ENCODE measurements around the gene AMELX. TPM values are rescaled to one million over a fixed set of nuclear protein-coding genes. Genes with fewer than 3 reads are reported as not detected.

AMELX gene
- total RNA-seq, 1 donor from 2014 or later: not detected

GRCh38 chrX:11269006-11269405, 24.2 kb upstream of the AMELX start:
- Histone ChIP-seq H3K4me1 (no peaks in the 10 kb centered on the region), H3K4me3 (no peak overlapping the region), H3K9me3 (no peaks in the 10 kb centered on the region), H3K27ac (no peak overlapping the region), H3K36me3 (no peaks in the 10 kb centered on the region), H3K27me3 (no peaks in the 10 kb centered on the region)
- no peak for TF ChIP-seq CTCF (IDR thresholded peaks at IDR 0.05)
- ATAC-seq (peak; percentile 45), DNase-seq (no peak)
- intact Hi-C loops (cut with DNase I): no loop called here

- DNase-seq (no peak), ATAC-seq (no peak)
- Histone ChIP-seq H3K4me3 (no peak overlapping the region), H3K4me1 (no peaks in the 10 kb centered on the region), H3K9me3 (no peaks in the 10 kb centered on the region), H3K27ac (no peak overlapping the region), H3K36me3 (no peaks in the 10 kb centered on the region), H3K27me3 (no peaks in the 10 kb centered on the region)
- TF ChIP-seq CTCF (IDR thresholded peaks at IDR 0.05): no peak
- intact Hi-C loops (cut with DNase I): no loop called here
Observed at GRCh38 chrX:11269996-11270395, 23.2 kb upstream of the AMELX start.

GRCh38 chrX:11272290-11272689, 20.9 kb upstream of the AMELX start:
- Histone ChIP-seq H3K36me3 (no peaks in the 10 kb centered on the region), H3K4me1 (no peaks in the 10 kb centered on the region)
- TF ChIP-seq CTCF (IDR thresholded peaks at IDR 0.05): no peak

GRCh38 chrX:11272863-11273262, 20.4 kb upstream of the AMELX start:
- H3K36me3 ChIP-seq: no peaks in the 10 kb centered on the region
- H3K4me3 ChIP-seq: no peak overlapping the region
- no peak overlapping the region for H3K27ac ChIP-seq
- TF ChIP-seq CTCF (IDR thresholded peaks at IDR 0.05): no peak
- H3K9me3 ChIP-seq: no peaks in the 10 kb centered on the region
- H3K4me1 ChIP-seq: no peaks in the 10 kb centered on the region
- DNase-seq: no peak
- intact Hi-C loops (cut with DNase I): no loop called here
- no peak for ATAC-seq
- no peaks in the 10 kb centered on the region for H3K27me3 ChIP-seq

More at GRCh38 chrX:11272290-11272689, 20.9 kb upstream of the AMELX start:
- Histone ChIP-seq H3K4me3 (no peak overlapping the region), H3K27ac (no peak overlapping the region), H3K9me3 (no peaks in the 10 kb centered on the region), H3K27me3 (no peaks in the 10 kb centered on the region)
- ATAC-seq (no peak), DNase-seq (no peak)
- intact Hi-C loops (cut with DNase I): no loop called here

GRCh38 chrX:11273544-11273943, 19.7 kb upstream of the AMELX start:
- no peaks in the 10 kb centered on the region for H3K4me1 ChIP-seq
- no peak overlapping the region for H3K27ac ChIP-seq
- ATAC-seq (no peak), DNase-seq (no peak)
- no peaks in the 10 kb centered on the region for H3K36me3 ChIP-seq
- H3K9me3 ChIP-seq: no peaks in the 10 kb centered on the region
- H3K4me3 ChIP-seq: no peak overlapping the region
- H3K27me3 ChIP-seq: no peaks in the 10 kb centered on the region
- TF ChIP-seq CTCF (IDR thresholded peaks at IDR 0.05): no peak
- intact Hi-C loops (cut with DNase I): no loop called here

- no peak for ATAC-seq
- intact Hi-C loops (cut with DNase I): no loop called here
Observed at GRCh38 chrX:11282043-11282442, 11.2 kb upstream of the AMELX start.

More at GRCh38 chrX:11282043-11282442, 11.2 kb upstream of the AMELX start:
- H3K27me3 ChIP-seq: no peaks in the 10 kb centered on the region
- TF ChIP-seq CTCF (IDR thresholded peaks at IDR 0.05): no peak
- DNase-seq: no peak
- H3K9me3 ChIP-seq: no peaks in the 10 kb centered on the region
- H3K36me3 ChIP-seq: no peaks in the 10 kb centered on the region
- no peak overlapping the region for H3K4me3 ChIP-seq
- no peaks in the 10 kb centered on the region for H3K4me1 ChIP-seq
- no peak overlapping the region for H3K27ac ChIP-seq

Data from upper lobe of right lung (tissue), 1 donor.